Measurements from ENCODE around the gene SOX8.

The SOX8 gene

GRCh38 chr16:1031666-1032065, 50.1 kb downstream of the SOX8 start:
- Histone ChIP-seq H3K9me3 (replicated peaks; ENCODE audit: low read length) (peaks cover 4% of the 10 kb centered on the region), H3K27me3 (ENCODE audit: control insufficient read depth, insufficient read depth, low read length) (peaks cover 73% of the 10 kb centered on the region), H3K36me3 (ENCODE audit: insufficient read depth, low read length) (no peaks in the 10 kb centered on the region), H3K4me3 (ENCODE audit: low read length) (no peak overlapping the region), H3K9ac (ENCODE audit: low read depth, low read length) (no peak overlapping the region), H3K4me2 (ENCODE audit: low read length) (no peak overlapping the region), H3K4me1 (ENCODE audit: control insufficient read depth, insufficient read depth, low read length) (peaks cover 12% of the 10 kb centered on the region)

- Histone ChIP-seq H3K9me3 (replicated peaks; ENCODE audit: low read length) (peaks cover 4% of the 10 kb centered on the region), H3K36me3 (ENCODE audit: insufficient read depth, low read length) (no peaks in the 10 kb centered on the region), H3K9ac (ENCODE audit: low read depth, low read length) (no peak overlapping the region), H3K27me3 (ENCODE audit: control insufficient read depth, insufficient read depth, low read length) (peaks cover 70% of the 10 kb centered on the region), H3K4me2 (ENCODE audit: low read length) (no peak overlapping the region), H3K4me1 (ENCODE audit: control insufficient read depth, insufficient read depth, low read length) (peaks cover 14% of the 10 kb centered on the region), H3K4me3 (ENCODE audit: low read length) (no peak overlapping the region)
These were observed 51.0 kb downstream of the SOX8 start for GRCh38 chr16:1032607-1033006.

- H3K9me3 ChIP-seq (replicated peaks; ENCODE audit: low read length) = peaks cover 4% of the 10 kb centered on the region
- H3K36me3 ChIP-seq (ENCODE audit: insufficient read depth, low read length) = no peaks in the 10 kb centered on the region
- H3K4me3 ChIP-seq (ENCODE audit: low read length) = no peak overlapping the region
- H3K27me3 ChIP-seq (ENCODE audit: control insufficient read depth, insufficient read depth, low read length) = peaks cover 71% of the 10 kb centered on the region
- no peak overlapping the region for H3K4me2 ChIP-seq (ENCODE audit: low read length)
- no peak overlapping the region for H3K9ac ChIP-seq (ENCODE audit: low read depth, low read length)
- H3K4me1 ChIP-seq (ENCODE audit: control insufficient read depth, insufficient read depth, low read length) = peaks cover 16% of the 10 kb centered on the region
These were observed 51.6 kb downstream of the SOX8 start for GRCh38 chr16:1033128-1033679.

- H3K4me3 ChIP-seq (ENCODE audit: low read length) = no peak overlapping the region
- H3K9me3 ChIP-seq (replicated peaks; ENCODE audit: low read length) = peaks cover 4% of the 10 kb centered on the region
- H3K27me3 ChIP-seq (ENCODE audit: control insufficient read depth, insufficient read depth, low read length) = peaks cover 70% of the 10 kb centered on the region
These were observed 52.9 kb downstream of the SOX8 start for GRCh38 chr16:1034230-1035065.

GRCh38 chr16:1035066-1035415, 53.5 kb downstream of the SOX8 start:
- H3K27me3 ChIP-seq (ENCODE audit: control insufficient read depth, insufficient read depth, low read length) = peaks cover 66% of the 10 kb centered on the region
- H3K9me3 ChIP-seq (replicated peaks; ENCODE audit: low read length) = peaks cover 4% of the 10 kb centered on the region
- no peak overlapping the region for H3K4me2 ChIP-seq (ENCODE audit: low read length)
- no peaks in the 10 kb centered on the region for H3K36me3 ChIP-seq (ENCODE audit: insufficient read depth, low read length)
- no peak overlapping the region for H3K4me3 ChIP-seq (ENCODE audit: low read length)
- H3K9ac ChIP-seq (ENCODE audit: low read depth, low read length) = no peak overlapping the region
- peaks cover 16% of the 10 kb centered on the region for H3K4me1 ChIP-seq (ENCODE audit: control insufficient read depth, insufficient read depth, low read length)

More at GRCh38 chr16:1034230-1035065, 52.9 kb downstream of the SOX8 start:
- H3K4me2 ChIP-seq (ENCODE audit: low read length) = no peak overlapping the region
- H3K4me1 ChIP-seq (ENCODE audit: control insufficient read depth, insufficient read depth, low read length) = peaks cover 16% of the 10 kb centered on the region
- no peaks in the 10 kb centered on the region for H3K36me3 ChIP-seq (ENCODE audit: insufficient read depth, low read length)
- H3K9ac ChIP-seq (ENCODE audit: low read depth, low read length) = no peak overlapping the region

GRCh38 chr16:1036166-1036565, 54.6 kb downstream of the SOX8 start:
- H3K27me3 ChIP-seq (ENCODE audit: control insufficient read depth, insufficient read depth, low read length) = peaks cover 55% of the 10 kb centered on the region
- no peak overlapping the region for H3K4me3 ChIP-seq (ENCODE audit: low read length)
- H3K36me3 ChIP-seq (ENCODE audit: insufficient read depth, low read length) = no peaks in the 10 kb centered on the region
- H3K4me1 ChIP-seq (ENCODE audit: control insufficient read depth, insufficient read depth, low read length) = peaks cover 16% of the 10 kb centered on the region
- H3K9me3 ChIP-seq (replicated peaks; ENCODE audit: low read length) = peaks cover 4% of the 10 kb centered on the region
- H3K9ac ChIP-seq (ENCODE audit: low read depth, low read length) = no peak overlapping the region
- no peak overlapping the region for H3K4me2 ChIP-seq (ENCODE audit: low read length)
